D721Med (cell line): Measurements from ENCODE around the gene CD34.

ENCODE experiments used
- DNase-seq: peaks from one replicate; pipeline ENCODE4 v3.0.0; 2011; ENCODE audit warnings: low spot score; ENCODE audit not compliant: insufficient read length
- FAIRE-seq: peaks from 2 replicates; lab custom pipeline; 2011; peaks lifted over from hg19 to GRCh38; lab: Jason Lieb, UNC
- TF ChIP-seq, protein P1 (sequence below): IDR thresholded peaks from 2 replicates; pipeline ENCODE4 v1.5.1; 2012; ENCODE audit warnings: mild to moderate bottlenecking, control low read depth; ENCODE audit not compliant: insufficient read depth; ENCODE audit errors: missing control alignments

CD34 gene, protein sequence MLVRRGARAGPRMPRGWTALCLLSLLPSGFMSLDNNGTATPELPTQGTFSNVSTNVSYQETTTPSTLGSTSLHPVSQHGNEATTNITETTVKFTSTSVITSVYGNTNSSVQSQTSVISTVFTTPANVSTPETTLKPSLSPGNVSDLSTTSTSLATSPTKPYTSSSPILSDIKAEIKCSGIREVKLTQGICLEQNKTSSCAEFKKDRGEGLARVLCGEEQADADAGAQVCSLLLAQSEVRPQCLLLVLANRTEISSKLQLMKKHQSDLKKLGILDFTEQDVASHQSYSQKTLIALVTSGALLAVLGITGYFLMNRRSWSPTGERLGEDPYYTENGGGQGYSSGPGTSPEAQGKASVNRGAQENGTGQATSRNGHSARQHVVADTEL

DNA sequence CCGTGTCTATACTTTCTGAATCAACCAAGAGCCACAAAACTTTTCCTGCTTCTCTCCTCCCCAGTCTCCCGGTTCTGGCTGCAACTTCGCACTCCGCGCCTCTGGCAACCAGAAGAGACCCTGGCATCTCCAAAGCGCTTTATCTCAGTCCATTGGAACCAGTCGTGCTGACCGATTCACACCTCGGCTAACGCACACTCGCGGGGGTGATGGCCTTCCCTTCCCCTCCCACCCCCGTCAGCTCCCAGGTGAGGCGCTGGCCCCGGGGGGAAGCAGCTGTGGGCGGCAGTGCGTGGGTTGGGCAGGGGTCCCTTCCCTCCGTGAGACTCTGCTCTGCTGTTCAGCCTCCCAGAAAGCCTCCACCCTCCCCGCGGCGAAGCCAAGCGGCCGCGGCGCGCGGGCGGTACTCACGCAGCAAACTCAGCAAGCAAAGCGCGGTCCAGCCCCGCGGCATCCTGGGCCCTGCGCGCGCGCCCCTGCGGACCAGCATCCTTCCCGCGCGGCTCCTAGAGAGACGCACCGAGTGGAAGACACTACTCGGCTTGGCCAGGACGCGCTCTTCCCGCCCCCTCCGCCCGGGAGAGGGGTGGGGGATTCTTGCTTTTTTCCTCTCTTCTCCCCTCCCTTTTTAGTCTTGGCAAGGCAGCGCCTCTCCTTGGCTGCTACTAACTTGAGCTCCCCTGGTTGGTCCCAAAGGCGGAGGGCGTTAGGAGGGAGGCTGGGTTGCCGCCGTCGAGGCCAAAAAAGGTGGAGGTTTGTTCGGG is at the start of gene CD34:
CD34 (minus strand) TSS at position 535 of the 764 bp plus-strand sequence; CDS start at position 490, 45 bp downstream.
- no peak for FAIRE-seq
- TF ChIP-seq, protein P1, sequence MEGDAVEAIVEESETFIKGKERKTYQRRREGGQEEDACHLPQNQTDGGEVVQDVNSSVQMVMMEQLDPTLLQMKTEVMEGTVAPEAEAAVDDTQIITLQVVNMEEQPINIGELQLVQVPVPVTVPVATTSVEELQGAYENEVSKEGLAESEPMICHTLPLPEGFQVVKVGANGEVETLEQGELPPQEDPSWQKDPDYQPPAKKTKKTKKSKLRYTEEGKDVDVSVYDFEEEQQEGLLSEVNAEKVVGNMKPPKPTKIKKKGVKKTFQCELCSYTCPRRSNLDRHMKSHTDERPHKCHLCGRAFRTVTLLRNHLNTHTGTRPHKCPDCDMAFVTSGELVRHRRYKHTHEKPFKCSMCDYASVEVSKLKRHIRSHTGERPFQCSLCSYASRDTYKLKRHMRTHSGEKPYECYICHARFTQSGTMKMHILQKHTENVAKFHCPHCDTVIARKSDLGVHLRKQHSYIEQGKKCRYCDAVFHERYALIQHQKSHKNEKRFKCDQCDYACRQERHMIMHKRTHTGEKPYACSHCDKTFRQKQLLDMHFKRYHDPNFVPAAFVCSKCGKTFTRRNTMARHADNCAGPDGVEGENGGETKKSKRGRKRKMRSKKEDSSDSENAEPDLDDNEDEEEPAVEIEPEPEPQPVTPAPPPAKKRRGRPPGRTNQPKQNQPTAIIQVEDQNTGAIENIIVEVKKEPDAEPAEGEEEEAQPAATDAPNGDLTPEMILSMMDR, result no peak
- DNase-seq, result no peak

DNA sequence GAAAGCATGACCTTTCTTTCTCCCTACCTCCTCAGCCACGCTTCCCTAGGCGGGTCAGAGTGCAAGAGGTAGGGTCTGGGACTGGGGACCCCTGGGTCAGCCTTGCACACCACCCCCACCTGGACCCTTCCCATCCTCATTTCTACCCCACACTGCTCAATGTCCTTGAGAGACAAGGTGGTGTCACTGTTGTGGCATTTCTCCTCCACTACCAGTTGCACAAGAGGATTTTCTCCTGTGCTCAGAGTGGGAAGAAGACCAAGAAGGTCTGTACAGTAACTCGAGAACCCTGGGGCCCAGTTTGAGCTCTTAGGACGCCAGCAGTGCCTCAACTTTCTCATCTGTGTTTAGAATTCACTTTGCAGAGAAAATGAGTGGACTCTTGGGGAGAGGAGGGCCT is 49.4 kb upstream of the CD34 start:
- DNase-seq (no peak), FAIRE-seq (no peak)
- TF ChIP-seq, protein P1, result no peak

DNA sequence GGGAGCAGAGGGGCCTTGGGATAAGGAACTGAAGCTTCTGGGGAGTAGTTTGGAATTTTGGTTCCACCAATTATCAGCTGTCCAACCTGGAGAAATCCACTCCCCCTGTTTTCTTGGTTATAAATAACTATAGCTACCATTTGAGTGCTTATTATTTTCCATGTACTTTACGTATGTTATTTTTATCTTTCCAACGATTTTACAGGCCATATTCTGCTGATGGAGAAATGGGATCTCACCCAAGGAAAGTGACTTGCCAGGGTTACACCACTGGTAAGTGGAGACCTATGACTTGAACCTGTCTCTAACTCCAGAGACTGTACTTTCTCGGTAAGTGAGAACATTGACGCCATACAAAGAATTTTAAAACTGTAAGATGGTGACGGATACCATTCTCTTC is 49.0 kb upstream of the CD34 start:
- TF ChIP-seq, protein P1, result no peak
- FAIRE-seq, result no peak

DNA sequence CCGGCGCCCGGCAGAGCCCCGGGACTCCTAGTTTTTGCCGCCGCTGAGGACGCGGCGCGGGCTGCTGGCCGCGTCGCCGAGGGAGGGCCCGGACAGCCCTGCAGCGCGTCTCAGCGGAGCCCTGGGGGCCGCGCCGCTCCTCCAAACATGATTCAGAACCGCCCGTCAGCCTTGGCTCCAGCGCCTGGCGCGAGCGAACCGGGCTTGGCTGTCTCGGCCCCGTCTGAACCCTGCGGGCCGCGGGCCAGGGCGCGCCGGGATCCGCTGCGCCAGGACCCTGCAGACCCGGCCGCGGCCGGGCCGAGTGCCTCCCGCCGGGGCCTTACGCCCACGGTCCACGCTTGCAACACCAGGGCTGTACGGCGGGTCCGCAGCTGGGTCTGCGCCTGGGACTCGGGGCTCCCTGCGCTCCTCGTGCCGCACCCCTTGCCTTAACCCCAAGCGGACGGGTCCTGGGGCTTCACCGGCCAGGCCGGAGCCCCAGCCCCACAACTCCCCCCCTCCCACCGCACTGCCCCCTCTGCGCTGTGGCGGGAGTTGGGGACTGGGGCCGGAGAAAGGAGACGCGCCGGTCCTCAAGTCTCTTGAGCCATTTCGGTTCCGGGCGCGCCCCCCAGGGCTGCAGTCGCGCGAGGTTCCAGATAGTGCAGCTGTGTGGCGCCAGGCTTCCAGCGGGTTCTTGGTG is 48.4 kb upstream of the CD34 start:
- FAIRE-seq, result no peak

More for the DNA sequence above, 49.0 kb upstream of the CD34 start:
- no peak for DNase-seq

DNA sequence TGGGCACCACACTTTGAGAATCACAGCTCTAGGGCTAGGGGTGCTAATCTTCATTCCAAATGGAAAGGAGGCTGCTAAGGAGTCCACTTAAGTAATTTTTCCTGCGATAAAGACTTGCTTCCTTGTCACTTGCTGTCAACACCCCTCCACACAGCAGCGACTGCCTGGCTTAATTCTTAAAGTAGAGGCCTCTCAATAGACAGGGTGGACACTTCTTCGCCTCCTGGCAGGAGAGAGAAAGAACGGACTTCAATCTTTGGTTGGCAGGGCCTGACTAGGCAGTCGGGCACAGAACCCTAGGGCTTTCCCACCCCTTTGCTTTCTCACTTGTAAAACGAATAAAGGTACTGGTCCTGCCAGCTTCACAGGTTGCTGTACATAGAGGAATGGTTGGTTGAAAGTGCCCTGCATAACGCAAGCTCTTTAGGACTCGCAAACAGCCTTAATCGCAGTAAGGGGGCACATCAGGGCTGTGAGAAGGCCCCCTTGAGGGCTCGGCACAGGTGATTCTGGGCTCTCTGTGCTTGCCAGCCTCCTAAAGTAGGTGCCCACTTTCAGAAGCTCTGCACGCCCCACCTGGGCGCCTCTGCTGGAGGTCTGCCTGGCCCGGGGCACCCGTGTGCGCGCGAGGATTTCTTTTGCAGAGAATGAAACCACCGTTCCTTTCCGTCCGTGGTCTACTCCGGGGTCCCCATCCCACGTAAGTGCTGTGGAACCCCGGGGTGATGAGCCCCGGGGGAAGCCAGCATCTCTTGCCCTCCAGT is 47.6 kb upstream of the CD34 start:
- no peak for FAIRE-seq
- TF ChIP-seq, protein P1, result no peak

More for the DNA sequence above, 48.4 kb upstream of the CD34 start:
- TF ChIP-seq, protein P1, result no peak
- DNase-seq, result no peak

DNA sequence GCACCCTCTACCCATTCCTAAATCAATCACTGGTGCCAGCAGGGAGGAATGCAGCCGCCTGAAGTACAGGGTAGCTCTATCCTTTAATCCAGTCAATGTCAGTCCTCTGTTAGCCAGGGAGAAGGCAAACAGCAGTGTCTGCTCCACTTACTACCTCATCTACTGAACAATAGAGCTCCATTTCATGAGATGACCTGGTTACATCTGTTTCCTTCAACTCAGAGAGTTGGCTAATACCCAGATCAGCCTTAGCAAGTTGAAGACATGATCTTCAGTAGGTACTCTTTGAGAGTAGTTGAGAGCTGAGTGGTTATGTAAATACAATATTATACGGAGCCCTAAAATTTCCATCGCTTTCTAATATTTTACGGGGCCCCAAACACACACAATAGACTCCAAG is 46.1 kb upstream of the CD34 start:
- no peak for DNase-seq
- TF ChIP-seq, protein P1, result no peak
- FAIRE-seq, result no peak

More for the DNA sequence above, 47.6 kb upstream of the CD34 start:
- DNase-seq, result no peak
